Measurements from ENCODE around the gene MAFF.

MAFF gene

DNA sequence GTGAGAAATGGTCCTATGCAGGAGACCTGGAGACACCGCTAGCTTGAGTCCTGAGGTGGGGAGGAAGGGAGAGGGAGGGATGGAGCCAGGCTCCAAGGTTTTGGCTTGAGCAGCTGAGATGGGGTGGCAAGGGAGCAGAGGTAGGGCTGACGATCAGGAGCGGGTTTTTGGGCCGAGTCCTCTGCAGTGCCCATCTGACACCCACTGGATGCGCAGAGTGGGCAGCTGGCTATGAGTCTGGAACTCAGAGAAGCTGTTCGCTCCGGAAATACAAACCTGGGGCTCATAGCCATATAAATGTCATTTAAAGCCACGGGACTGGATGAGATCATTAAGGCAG is 453 bp upstream of the MAFF start:
- no peak for DNase-seq (ENCODE audit: low read depth in 1 of 2, low spot score in 1 of 2)
- no peak for TF ChIP-seq JUND (IDR thresholded peaks at IDR 0.05; ENCODE audit: low read depth)
- in situ Hi-C loops (cut with HindIII; ENCODE audit: low pct_unique_long_range_greater_than_20kb, low sequenced_read_pairs), result no loop called here

DNA sequence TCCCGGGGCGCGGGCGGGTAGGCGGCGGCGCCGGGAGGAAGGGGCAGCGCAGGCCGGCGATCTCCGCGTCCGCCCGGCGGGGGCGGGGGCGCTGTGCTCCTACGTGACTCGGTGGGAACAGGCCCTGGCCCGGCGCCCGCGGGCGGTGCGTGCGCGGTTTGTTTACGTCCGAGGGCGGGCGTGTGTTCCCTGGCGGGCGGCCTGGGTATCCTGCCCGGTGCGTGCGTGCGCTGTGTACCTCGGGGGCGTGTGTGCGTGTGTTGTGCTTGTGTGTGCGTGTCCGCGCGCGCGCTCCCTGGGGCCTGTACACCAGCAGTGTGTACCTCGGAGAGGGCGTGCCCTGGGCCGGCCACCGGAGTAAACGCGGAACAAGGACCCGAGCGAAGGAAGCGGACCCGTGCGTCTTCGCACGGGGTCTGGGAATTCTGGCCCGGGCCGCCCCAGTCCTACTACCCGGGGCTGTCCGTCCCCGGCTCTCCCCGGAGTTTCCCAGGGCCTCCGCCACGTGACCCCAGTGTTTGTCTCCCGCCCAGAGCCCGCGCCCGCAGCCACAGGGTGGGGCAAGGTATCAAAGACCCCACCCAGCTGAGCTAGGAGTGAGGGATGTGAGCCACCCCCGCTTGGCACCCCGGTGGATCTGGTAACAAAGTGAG is 769 bp downstream of the MAFF start:
- no peak for TF ChIP-seq JUND (IDR thresholded peaks at IDR 0.05; ENCODE audit: low read depth)
- in situ Hi-C loops (cut with HindIII; ENCODE audit: low pct_unique_long_range_greater_than_20kb, low sequenced_read_pairs), result no loop called here
- DNase-seq (ENCODE audit: low read depth in 1 of 2, low spot score in 1 of 2), result peak in 1 of 2 experiments; percentile 77

DNA sequence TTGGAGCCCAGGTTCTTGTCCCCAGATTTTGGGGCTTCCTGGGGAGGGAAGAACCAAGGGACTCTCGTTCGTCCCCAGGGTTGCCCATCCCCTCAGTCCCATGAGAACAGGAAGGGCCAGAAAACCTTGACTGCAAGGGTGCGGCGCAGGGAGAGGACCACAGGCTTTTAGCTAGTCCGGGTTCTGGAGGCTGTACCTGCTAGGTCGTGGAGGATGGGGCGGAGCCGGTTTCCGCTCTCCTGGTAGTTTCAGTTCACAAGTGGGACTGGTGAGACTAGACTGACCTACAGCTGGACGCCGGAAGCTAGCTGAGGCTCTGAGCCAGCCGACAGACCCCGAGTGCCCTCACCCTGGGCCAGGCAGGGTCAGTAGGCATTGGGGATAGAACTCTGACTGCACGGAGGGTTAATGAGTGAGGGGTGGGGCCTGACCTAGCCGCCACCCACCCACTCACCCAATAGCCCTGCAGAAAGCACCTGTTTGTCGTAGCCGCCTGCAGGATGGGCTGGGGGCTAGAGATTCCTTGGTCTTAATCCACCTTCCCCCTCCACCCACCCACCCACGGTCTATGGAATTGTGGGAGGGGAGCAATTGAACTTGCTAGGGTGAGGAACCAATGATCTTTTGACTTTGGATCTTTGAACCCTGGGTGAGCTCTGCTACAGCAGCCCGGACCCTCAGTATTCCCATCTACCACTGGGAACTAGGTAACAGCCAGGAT is 1.5 kb downstream of the MAFF start:
- peak in 1 of 2 experiments; percentile 78 for DNase-seq (ENCODE audit: low read depth in 1 of 2, low spot score in 1 of 2)
- no peak for TF ChIP-seq JUND (IDR thresholded peaks at IDR 0.05; ENCODE audit: low read depth)
- in situ Hi-C loops (cut with HindIII; ENCODE audit: low pct_unique_long_range_greater_than_20kb, low sequenced_read_pairs), result no loop called here

DNA sequence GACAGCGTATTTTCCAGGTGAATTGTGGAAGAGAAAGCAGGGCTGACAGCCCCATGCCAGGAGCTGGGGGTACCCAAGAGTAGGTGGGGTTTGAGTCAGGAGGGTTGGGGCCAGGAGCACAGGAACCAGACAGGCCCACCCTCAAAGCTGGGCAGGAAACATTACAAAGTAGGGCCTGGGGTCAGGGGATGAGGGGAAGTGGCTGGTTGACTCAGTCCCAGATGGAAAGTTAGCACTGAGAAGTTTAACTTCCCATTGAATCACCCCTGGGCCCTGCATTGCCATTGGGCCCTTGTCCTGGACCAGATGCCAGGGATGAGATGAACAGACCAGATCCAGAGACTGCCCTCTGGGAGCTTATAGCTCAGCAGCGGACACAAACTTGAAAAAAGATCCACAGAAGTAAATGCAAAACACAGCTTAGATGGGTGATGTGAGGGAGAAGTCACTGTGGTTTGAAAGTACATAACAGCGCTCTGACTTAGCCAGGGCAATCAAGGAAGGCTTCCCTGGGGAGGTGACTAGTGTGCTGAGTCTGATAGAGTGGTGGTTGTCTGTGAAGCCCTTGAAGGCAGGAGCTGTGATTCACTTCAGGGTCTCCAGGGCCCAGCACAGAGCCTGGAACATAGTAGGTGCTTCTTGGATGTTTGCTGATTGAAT is 2.2 kb downstream of the MAFF start:
- DNase-seq (ENCODE audit: low read depth in 1 of 2, low spot score in 1 of 2), result no peak
- no peak for TF ChIP-seq JUND (IDR thresholded peaks at IDR 0.05; ENCODE audit: low read depth)
- in situ Hi-C loops (cut with HindIII; ENCODE audit: low pct_unique_long_range_greater_than_20kb, low sequenced_read_pairs), result no loop called here

DNA sequence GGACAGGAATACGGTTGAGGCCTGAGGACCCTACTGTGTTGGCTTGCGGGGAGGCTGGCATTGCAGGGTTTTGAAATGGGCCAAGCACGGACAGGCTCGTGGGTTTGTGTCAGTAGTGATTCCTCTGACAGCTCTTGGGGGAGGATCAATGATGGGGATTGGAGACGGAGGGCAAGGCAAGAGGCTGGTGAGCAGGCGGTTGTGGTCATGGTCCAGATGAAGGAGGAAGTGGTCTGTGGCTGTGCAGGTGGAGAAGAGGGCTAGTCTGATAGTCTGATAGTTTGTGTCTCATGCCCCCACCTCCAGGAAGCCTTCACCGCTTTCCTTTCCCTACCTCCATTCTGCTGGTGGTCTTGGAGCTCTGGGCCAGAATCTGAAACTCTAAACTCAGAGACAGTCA is 3.0 kb downstream of the MAFF start:
- DNase-seq (ENCODE audit: low read depth in 1 of 2, low spot score in 1 of 2), result no peak
- in situ Hi-C loops (cut with HindIII; ENCODE audit: low pct_unique_long_range_greater_than_20kb, low sequenced_read_pairs), result no loop called here
- TF ChIP-seq JUND (IDR thresholded peaks at IDR 0.05; ENCODE audit: low read depth), result no peak

DNA sequence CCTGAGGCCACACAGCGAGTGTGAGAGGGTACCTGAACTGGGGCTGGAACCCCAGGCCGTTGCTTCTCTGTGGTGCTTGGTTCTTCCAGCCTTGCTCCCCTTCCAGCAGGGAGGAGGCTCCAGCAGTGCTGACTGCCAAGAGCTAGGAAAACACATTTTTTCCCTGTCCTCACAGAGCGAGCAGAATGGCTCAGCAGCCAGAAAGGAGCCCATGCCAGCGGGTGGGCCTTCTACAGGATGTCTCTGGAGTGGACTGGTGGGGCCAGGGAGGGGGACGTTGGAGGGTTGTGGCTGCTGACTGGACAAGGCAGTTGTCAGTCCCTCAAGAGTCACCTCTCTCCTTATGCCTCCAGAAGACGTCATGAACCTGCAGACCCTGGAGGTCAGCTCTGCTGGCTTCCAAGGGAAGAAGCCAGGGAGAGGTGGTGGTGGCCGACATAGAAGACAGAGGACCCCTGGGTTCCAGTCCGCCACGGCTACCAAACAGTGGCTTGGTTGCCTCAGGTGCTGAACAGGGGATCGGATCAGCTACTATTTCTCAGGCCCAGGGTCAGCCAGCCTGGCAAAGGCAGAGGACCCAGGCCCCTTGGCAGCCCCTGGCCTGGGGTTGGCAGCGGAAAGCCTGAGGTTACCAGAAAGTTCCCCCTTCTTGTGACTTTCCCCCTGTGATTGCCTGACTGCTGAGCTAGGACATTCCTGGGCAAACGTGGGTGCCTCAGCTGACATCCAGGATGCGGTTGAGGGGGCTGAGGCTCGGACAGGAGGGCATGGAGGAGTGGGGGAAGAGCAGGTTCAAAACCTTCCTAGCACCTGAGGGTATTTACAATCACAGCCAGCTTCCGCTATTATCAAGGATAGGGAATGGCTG is 3.7 kb downstream of the MAFF start:
- no peak for TF ChIP-seq JUND (IDR thresholded peaks at IDR 0.05; ENCODE audit: low read depth)
- no peak for DNase-seq (ENCODE audit: low read depth in 1 of 2, low spot score in 1 of 2)
- in situ Hi-C loops (cut with HindIII; ENCODE audit: low pct_unique_long_range_greater_than_20kb, low sequenced_read_pairs), result no loop called here

DNA sequence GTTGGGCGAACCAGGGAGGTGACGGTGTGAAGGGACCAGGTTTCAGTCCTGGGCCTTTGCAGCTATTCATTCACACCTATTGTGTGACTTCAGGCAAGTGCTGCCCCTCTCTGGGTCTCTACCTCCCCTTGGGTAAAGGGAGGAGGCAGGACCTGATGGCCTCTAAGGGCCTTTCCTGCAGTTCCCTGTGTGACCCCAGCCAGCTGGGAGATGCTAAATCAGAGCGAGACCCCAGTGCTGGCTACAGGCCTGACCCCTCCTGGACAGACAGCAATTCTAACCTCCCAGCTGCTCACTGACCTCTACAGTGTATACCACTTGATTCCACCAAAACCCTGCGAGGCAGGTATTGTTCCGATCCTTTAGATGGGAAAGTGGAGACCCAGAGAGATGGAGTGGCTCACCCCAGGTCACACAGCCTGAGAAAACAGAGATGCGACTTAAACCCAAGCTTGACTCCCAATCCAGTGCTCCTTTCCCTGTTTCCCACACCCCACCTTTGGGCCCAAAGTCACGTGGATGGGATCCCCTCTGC is 6.2 kb downstream of the MAFF start:
- in situ Hi-C loops (cut with HindIII; ENCODE audit: low pct_unique_long_range_greater_than_20kb, low sequenced_read_pairs), result no loop called here
- TF ChIP-seq JUND (IDR thresholded peaks at IDR 0.05; ENCODE audit: low read depth), result no peak

DNA sequence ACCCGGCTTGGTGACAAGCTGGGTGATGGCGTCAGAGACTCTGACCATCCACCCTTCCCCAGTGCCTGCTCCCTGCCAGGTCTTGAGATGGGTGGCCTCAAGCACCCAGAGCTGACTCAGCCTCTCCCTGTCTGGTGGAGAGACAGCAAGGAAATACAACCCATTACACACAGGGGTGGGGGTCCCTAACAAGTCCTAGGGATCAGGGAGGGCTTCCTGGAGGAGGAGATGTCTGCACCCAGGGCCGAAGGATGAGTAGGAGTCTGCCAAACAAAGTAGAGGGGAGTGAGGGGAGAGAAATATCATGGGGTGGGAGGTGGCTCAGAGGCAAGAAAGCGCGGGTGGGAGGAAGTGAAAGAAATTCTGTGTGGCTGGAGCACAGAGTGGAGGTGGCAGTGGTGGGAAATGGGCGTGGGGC is 6.8 kb downstream of the MAFF start:
- DNase-seq (ENCODE audit: low read depth in 1 of 2, low spot score in 1 of 2), result no peak
- no peak for TF ChIP-seq JUND (IDR thresholded peaks at IDR 0.05; ENCODE audit: low read depth)
- in situ Hi-C loops (cut with HindIII; ENCODE audit: low pct_unique_long_range_greater_than_20kb, low sequenced_read_pairs), result no loop called here

More for the DNA sequence above, 6.2 kb downstream of the MAFF start:
- DNase-seq (ENCODE audit: low read depth in 1 of 2, low spot score in 1 of 2), result no peak

DNA sequence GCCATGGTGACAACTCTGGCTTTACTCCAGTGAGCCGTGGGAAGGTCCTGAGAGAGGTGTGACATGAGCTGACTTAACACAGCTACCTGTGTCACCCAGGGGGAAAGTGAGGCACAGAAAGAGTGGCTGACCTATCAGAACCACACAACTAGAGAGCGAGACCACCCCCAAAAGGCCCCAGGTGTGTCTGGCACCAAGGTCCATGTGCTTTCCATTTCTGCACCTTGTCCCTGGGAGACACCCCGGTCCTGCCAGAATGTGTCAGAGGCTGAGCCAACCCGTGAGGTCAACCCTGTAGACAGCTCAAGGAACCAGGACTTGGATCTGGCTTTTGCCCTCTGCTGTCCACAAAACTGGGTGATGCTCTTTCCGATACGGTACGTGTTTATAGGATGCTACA is 9.8 kb downstream of the MAFF start:
- in situ Hi-C loops (cut with HindIII; ENCODE audit: low pct_unique_long_range_greater_than_20kb, low sequenced_read_pairs), result no loop called here
- DNase-seq (ENCODE audit: low read depth in 1 of 2, low spot score in 1 of 2), result no peak
- TF ChIP-seq JUND (IDR thresholded peaks at IDR 0.05; ENCODE audit: low read depth), result no peak

DNA sequence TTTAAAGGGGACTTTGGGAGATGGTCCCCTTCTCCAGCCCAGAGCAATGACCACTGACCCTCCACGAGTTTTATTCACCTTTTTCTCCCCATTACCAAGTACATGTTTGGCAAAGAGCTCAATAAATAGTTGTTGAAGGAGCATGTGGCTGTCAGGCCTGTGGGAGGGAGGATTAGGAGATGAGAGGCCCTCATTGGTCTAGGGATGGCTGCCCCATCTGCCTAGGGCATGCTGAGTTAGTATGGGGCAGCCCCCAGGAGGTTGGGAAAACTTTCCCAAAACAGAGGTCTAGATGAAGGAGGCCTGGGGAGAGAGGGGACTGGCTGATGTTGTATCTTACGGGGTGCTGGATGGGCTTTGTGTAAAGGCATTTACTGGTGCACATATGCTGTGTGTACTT is 10.6 kb downstream of the MAFF start:
- no peak for TF ChIP-seq JUND (IDR thresholded peaks at IDR 0.05; ENCODE audit: low read depth)
- in situ Hi-C loops (cut with HindIII; ENCODE audit: low pct_unique_long_range_greater_than_20kb, low sequenced_read_pairs), result no loop called here
- DNase-seq (ENCODE audit: low read depth in 1 of 2, low spot score in 1 of 2), result no peak

DNA sequence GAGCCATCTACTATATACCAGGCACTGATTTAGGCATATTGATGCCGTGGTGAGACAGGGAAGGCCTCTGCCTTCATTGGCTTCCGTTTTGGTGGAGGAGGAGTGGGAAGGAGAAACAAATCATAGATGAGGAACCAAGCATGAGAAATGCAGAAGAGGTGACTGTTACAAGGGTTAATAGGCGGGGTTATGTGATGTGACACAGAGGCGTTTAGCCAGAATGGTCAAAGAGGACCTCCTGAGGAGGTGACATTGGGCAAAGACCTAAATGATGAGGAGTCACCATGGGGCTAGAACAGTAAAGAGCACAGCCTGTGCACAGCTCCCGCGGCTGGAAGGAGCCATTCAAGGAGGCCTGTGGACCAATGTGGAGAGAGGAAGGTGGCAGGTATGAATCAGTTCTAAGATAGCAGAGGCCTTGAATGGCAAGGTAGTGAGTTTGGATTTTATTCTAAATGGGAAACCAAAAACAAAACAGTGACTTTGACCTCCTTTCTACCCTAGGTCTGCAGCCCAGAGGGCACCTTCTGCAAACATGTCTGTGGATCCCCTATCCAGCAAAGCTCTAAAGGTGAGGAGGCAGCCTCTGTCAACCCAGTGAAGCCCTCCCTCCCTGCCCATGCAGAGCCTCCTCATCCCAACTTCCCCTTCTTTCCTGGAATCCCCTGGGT is 11.7 kb downstream of the MAFF start:
- DNase-seq (ENCODE audit: low read depth in 1 of 2, low spot score in 1 of 2), result no peak
- no peak for TF ChIP-seq JUND (IDR thresholded peaks at IDR 0.05; ENCODE audit: low read depth)
- in situ Hi-C loops (cut with HindIII; ENCODE audit: low pct_unique_long_range_greater_than_20kb, low sequenced_read_pairs), result no loop called here

DNA sequence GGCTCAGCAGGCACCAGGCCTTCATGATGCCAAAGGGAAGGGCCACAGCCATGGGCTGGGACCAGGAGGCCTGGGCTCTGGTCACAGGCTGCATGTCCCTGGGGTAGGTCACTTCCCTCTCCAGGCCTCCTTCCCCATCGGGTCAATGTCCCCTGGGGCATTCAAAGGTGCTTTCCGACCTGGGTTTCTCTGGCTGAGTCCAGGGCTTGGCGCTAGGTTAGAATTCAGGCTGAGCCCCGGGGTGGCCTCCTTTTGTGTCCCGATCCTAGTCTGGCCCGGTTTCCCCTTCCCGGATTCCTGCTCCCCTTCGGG is 12.2 kb downstream of the MAFF start:
- no peak for DNase-seq (ENCODE audit: low read depth in 1 of 2, low spot score in 1 of 2)
- in situ Hi-C loops (cut with HindIII; ENCODE audit: low pct_unique_long_range_greater_than_20kb, low sequenced_read_pairs), result no loop called here
- TF ChIP-seq JUND (IDR thresholded peaks at IDR 0.05; ENCODE audit: low read depth), result no peak

Measured in T47D (cell line).